HEK293 (cell line): ENCODE results near the gene MATCAP1.

ENCODE experiments used
- CTCF ChIA-PET: fragments of 350-600 bp; formaldehyde crosslinking; extraction: SDS; loops from one replicate; lab custom pipeline; 2021; ENCODE audit warnings: antibody characterized with exemption; lab: Yijun Ruan, JAX
- POLR2A ChIA-PET: fragments of 300-600 bp; formaldehyde crosslinking; extraction: SDS; loops from one replicate; lab custom pipeline; 2020; ENCODE audit warnings: antibody characterized with exemption, inconsistent platforms; lab: Yijun Ruan, JAX
- H3K27ac ChIP-seq: fragments of 200-500 bp; sonication (Bioruptor generic); 2 replicates; pipeline ENCODE4 v1.5.1; 2014; ENCODE audit warnings: low read depth, low read length, control low read depth, inconsistent platforms; ENCODE audit errors: extremely low read depth
- H3K36me3 ChIP-seq, 2 experiments: fragments of 200-500 bp in 1 of 2; sonication (Bioruptor generic) in 1 of 2; 1 replicate in 1 of 2; 2 replicates in 1 of 2; pipeline ENCODE4 v1.5.1; 2014 to 2017; ENCODE audit warnings: inconsistent platforms in 2 of 2, low read length in 2 of 2; ENCODE audit not compliant: control insufficient read depth in 2 of 2, insufficient read depth in 1 of 2
- H3K4me1 ChIP-seq: fragments of 200-500 bp; sonication (Bioruptor generic); 2 replicates; pipeline ENCODE4 v1.5.1; 2014; ENCODE audit warnings: mild to moderate bottlenecking, low read length, inconsistent platforms; ENCODE audit not compliant: control insufficient read depth, insufficient read depth
- H3K4me3 ChIP-seq: 2 replicates; pipeline ENCODE4 v1.5.1; 2011; ENCODE audit warnings: low read depth, mild to moderate bottlenecking, control low read depth, low read length, moderate library complexity
- H3K9me3 ChIP-seq: fragments of 200-500 bp; sonication (Bioruptor generic); 2 replicates; pipeline ENCODE4 v1.5.1; 2014; ENCODE audit warnings: low read depth, low read length, inconsistent platforms; ENCODE audit not compliant: control insufficient read depth, insufficient read depth
- GFI1B ChIP-seq: fragments of 450-650 bp; formaldehyde crosslinking; IDR thresholded peaks from 2 replicates; pipeline ENCODE4 v1.5.1; 2016; ENCODE audit warnings: missing biosample characterization, missing genetic modification characterization
- GLIS1 ChIP-seq: fragments of 450-650 bp; formaldehyde crosslinking; IDR thresholded peaks from 2 replicates; pipeline ENCODE4 v1.5.1; 2016; ENCODE audit warnings: missing biosample characterization, missing genetic modification characterization
- HOXD13 ChIP-seq: sonication (generic); formaldehyde crosslinking; IDR thresholded peaks from 2 replicates; pipeline ENCODE4 v1.8.0; 2022; ENCODE audit warnings: missing genetic modification reagents, borderline replicate concordance
- PRDM1 ChIP-seq: fragments of 450-650 bp; formaldehyde crosslinking; IDR thresholded peaks from 2 replicates; pipeline ENCODE4; 2016; ENCODE audit warnings: missing biosample characterization, missing genetic modification characterization
- REPIN1 ChIP-seq: fragments of 450-650 bp; formaldehyde crosslinking; IDR thresholded peaks from 2 replicates; pipeline ENCODE4 v1.5.1; 2017; ENCODE audit warnings: missing biosample characterization, missing genetic modification characterization, low read depth
- SALL2 ChIP-seq: fragments of 450-650 bp; formaldehyde crosslinking; IDR thresholded peaks from 2 replicates; pipeline ENCODE4 v1.5.0; 2017; ENCODE audit warnings: missing biosample characterization, mild to moderate bottlenecking, missing genetic modification characterization, borderline replicate concordance
- SP3 ChIP-seq: fragments of 450-650 bp; formaldehyde crosslinking; IDR thresholded peaks from 2 replicates; pipeline ENCODE4 v1.5.1; 2016; ENCODE audit warnings: missing biosample characterization, missing genetic modification characterization
- TCF7L2 ChIP-seq: IDR thresholded peaks from 2 replicates; pipeline ENCODE4 v1.6.1; 2011; ENCODE audit warnings: low read depth, mild to moderate bottlenecking, inconsistent platforms, low read length, moderate library complexity, borderline replicate concordance
- ZNF221 ChIP-seq: fragments of 450-650 bp; formaldehyde crosslinking; IDR thresholded peaks from 2 replicates; pipeline ENCODE4 v1.5.1; 2017; ENCODE audit warnings: missing biosample characterization, missing genetic modification characterization, borderline replicate concordance
- ZNF274 ChIP-seq, 2 experiments: fragments of 200-500 bp in 1 of 2; fragments of 450-650 bp in 1 of 2; sonication (Bioruptor generic) in 1 of 2; formaldehyde crosslinking in 1 of 2; IDR thresholded peaks; 2 replicates each; pipeline versions ENCODE4 v1.5.1 to v1.6.1; 2014 to 2016; ENCODE audit warnings: borderline replicate concordance in 1 of 2, inconsistent platforms in 1 of 2, low read length in 1 of 2, missing biosample characterization in 1 of 2, missing genetic modification characterization in 1 of 2
- ZNF335 ChIP-seq: fragments of 450-650 bp; formaldehyde crosslinking; conservative IDR thresholded peaks from 2 replicates; pipeline ENCODE4 v1.5.1; 2016; ENCODE audit warnings: missing biosample characterization, missing genetic modification characterization
- ZNF513 ChIP-seq: fragments of 450-650 bp; IDR thresholded peaks from 2 replicates; pipeline ENCODE4 v1.5.1; 2018; ENCODE audit warnings: missing biosample characterization, missing genetic modification characterization
- ZNF548 ChIP-seq: fragments of 450-650 bp; formaldehyde crosslinking; IDR thresholded peaks from 2 replicates; pipeline ENCODE4 v1.5.1; 2016; ENCODE audit warnings: missing biosample characterization, missing genetic modification characterization
- ZNF610 ChIP-seq: fragments of 450-650 bp; formaldehyde crosslinking; IDR thresholded peaks from 2 replicates; pipeline ENCODE4 v1.5.1; 2016; ENCODE audit warnings: missing biosample characterization, missing genetic modification characterization, borderline replicate concordance
- ZNF785 ChIP-seq: fragments of 450-650 bp; formaldehyde crosslinking; IDR thresholded peaks from 2 replicates; pipeline ENCODE4 v1.5.1; 2016; ENCODE audit warnings: missing biosample characterization, missing genetic modification characterization
- TF ChIP-seq, protein P1 (sequence below): fragments of 450-650 bp; formaldehyde crosslinking; conservative IDR thresholded peaks from 2 replicates; pipeline ENCODE4 v1.5.1; 2016; ENCODE audit warnings: low read depth, missing biosample characterization, missing genetic modification characterization
- TF ChIP-seq, protein P2 (sequence below): sonication (generic); formaldehyde crosslinking; IDR thresholded peaks from 2 replicates; pipeline ENCODE4 v1.8.1; 2022; ENCODE audit warnings: mild to moderate bottlenecking, moderate library complexity, missing genetic modification reagents

The MATCAP1 gene

DNA sequence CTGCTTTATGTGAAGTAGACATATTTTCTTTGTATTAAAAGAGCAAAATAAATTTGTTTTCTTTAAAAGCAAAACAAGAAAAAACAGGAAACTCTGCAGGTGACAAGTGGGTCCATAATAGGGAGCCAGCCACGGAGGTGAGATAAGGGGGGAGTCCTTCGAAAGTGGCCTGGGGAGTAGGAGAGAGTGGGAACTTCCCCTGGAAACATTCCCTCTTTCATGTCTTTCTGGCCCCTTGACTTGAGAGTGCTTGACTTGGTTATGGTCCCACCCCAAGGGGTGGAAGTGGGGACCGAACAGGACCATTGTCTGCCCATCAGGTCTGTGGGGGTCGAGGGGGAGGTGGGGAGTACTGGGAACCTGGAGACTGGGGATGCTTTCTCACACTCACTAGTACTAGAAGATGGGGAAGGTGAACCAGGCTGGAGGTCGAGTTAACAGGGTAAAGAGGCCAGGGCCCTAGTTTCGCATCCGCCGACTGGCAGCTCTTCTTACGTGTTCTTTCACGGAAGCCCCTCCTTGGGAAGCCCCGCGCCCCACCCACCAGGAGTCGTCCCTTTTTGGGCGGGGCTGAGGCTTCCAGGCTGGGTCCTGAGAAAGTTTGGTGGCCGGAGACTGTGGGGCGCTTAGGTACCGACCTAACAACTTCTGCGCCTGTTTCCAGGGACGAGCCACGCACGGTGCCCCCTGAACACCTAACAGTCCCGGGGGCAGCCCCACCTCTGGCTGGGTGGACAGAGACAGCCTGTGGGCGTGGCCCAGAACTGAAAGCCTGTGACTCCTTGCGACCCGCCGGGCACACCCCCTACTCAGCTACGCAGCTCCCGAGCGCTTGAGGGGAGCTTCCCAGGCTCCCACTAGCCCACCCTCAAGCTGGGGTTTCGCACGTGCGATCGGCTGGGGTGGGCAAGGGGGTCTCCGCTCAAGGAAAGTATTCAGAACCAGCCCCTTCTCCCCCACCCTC, 24.8 kb downstream of the MATCAP1 start (continued):
- no peak for TF ChIP-seq REPIN1 (tag by site-specific recombination)
- no peak for TF ChIP-seq ZNF785
- no peak for TF ChIP-seq HOXD13
- no peak for TF ChIP-seq ZNF274 (IDR thresholded peaks at IDR 0.05; ENCODE audit: low read length)
- no peak for TF ChIP-seq ZNF274 (tag by site-specific recombination; IDR thresholded peaks at IDR 0.05; ENCODE audit: borderline replicate concordance)
- TF ChIP-seq, protein P1, sequence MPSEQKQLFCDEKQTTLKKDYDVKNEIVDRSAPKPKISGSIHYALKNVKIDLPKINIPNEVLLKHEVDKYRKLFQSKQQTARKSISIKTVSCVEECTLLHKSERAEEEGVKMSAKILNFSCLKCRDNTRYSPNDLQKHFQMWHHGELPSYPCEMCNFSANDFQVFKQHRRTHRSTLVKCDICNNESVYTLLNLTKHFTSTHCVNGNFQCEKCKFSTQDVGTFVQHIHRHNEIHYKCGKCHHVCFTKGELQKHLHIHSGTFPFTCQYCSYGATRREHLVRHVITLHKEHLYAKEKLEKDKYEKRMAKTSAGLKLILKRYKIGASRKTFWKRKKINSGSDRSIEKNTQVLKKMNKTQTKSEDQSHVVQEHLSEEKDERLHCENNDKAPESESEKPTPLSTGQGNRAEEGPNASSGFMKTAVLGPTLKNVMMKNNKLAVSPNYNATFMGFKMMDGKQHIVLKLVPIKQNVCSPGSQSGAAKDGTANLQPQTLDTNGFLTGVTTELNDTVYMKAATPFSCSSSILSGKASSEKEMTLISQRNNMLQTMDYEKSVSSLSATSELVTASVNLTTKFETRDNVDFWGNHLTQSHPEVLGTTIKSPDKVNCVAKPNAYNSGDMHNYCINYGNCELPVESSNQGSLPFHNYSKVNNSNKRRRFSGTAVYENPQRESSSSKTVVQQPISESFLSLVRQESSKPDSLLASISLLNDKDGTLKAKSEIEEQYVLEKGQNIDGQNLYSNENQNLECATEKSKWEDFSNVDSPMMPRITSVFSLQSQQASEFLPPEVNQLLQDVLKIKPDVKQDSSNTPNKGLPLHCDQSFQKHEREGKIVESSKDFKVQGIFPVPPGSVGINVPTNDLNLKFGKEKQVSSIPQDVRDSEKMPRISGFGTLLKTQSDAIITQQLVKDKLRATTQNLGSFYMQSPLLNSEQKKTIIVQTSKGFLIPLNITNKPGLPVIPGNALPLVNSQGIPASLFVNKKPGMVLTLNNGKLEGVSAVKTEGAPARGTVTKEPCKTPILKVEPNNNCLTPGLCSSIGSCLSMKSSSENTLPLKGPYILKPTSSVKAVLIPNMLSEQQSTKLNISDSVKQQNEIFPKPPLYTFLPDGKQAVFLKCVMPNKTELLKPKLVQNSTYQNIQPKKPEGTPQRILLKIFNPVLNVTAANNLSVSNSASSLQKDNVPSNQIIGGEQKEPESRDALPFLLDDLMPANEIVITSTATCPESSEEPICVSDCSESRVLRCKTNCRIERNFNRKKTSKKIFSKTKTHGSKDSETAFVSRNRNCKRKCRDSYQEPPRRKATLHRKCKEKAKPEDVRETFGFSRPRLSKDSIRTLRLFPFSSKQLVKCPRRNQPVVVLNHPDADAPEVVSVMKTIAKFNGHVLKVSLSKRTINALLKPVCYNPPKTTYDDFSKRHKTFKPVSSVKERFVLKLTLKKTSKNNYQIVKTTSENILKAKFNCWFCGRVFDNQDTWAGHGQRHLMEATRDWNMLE: no peak
- TF ChIP-seq, all 188 proteins: peak for 7

DNA sequence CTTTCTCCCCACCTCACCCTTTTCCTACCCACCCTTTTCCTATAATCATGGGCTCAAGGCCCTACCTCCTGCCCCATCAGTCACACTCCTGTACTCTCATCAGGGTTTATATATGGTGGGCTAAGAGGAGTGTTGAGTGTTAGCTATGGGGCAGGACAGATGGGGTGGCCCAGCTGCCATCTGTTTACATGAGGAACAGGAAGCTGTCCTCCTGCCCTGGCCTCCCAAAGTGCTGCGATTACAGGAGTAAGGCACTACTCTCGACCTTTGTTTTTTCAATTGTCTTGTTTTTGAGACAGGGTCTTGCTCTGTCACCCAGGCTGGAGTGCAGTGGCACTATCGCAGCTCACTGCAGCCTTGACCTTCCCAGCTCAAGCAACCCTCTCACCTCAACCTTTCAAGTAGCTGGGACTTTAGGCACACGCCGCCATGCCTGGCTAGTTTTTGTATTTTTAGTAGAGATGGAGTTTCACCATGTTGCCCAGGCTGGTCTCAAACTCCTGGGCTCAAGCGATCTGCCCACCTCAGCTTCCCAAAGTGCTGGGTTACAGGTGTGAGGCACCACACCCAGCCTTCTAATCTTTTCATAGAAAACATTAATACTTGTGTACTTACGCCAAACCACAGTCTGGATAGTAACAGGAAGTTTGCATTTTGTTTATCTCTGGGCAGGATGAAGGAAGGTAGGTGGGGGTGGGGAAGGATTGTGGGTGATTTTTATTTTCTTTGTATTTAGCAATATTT, 25.7 kb downstream of the MATCAP1 start:
- no peaks in the 10 kb centered on the region for H3K36me3 ChIP-seq
- no peaks in the 10 kb centered on the region for H3K4me1 ChIP-seq
- no peaks in the 10 kb centered on the region for H3K9me3 ChIP-seq
- ChIA-PET CTCF (interaction anchor here (0.9 to 7.4 kb wide), 8 partner anchors 9 to 180 kb away, joined by 3 to 155 read pairs (median 4); partner anchors contain the start of gene NOL3), POLR2A (no interaction called here)
- H3K4me3 ChIP-seq: no peak overlapping the region
- TF ChIP-seq ZNF221 (no peak), REPIN1 (tag by site-specific recombination) (no peak), ZNF513 (tag by site-specific recombination) (no peak), GLIS1 (tag by site-specific recombination) (no peak), SP3 (tag by site-specific recombination) (no peak), GFI1B (tag by site-specific recombination) (no peak), TCF7L2 (no peak), SALL2 (tag by site-specific recombination) (no peak), ZNF610 (tag by site-specific recombination) (no peak), ZNF548 (tag by site-specific recombination) (no peak), PRDM1 (tag by site-specific recombination) (no peak), ZNF335 (tag by site-specific recombination) (no peak)
- TF ChIP-seq, protein P2, sequence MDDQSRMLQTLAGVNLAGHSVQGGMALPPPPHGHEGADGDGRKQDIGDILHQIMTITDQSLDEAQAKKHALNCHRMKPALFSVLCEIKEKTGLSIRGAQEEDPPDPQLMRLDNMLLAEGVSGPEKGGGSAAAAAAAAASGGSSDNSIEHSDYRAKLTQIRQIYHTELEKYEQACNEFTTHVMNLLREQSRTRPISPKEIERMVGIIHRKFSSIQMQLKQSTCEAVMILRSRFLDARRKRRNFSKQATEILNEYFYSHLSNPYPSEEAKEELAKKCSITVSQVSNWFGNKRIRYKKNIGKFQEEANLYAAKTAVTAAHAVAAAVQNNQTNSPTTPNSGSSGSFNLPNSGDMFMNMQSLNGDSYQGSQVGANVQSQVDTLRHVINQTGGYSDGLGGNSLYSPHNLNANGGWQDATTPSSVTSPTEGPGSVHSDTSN (CRISPR knock-in tag): no peak
- no peak overlapping the region for H3K27ac ChIP-seq
